AG04450 (cell line): ENCODE data around the gene CCN2. TPM values are rescaled to one million over a fixed set of nuclear protein-coding genes. Genes with fewer than 3 reads are reported as not detected.
"Not testable (repeated sequence)": the region's sequence is repeated elsewhere in the genome, so short reads cannot be mapped to it uniquely, and the experiment has no call there.

Source experiments
- CTCF ChIA-PET: fragments of 300-600, 350-600 bp; formaldehyde crosslinking; extraction: SDS; loops from one replicate; lab custom pipeline; 2022; ENCODE audit warnings: antibody characterized with exemption, inconsistent platforms; lab: Charles Lee
- POLR2A ChIA-PET: fragments of 350-600 bp; formaldehyde crosslinking; extraction: SDS; loops from one replicate; lab custom pipeline; 2021; ENCODE audit warnings: antibody characterized with exemption, inconsistent platforms; lab: Yijun Ruan, JAX
- DNase-seq: peaks from one replicate; pipeline ENCODE4 v3.0.0-alpha.2; 2011; ENCODE audit warnings: low read depth, low spot score
- H3K27ac ChIP-seq: one replicate; pipeline ENCODE4 v1.5.1; 2012; ENCODE audit warnings: low read depth, low read length, control low read depth
- H3K27me3 ChIP-seq: one replicate; pipeline ENCODE4 v1.6.0; 2012; ENCODE audit warnings: low read length; ENCODE audit not compliant: control insufficient read depth, insufficient read depth
- H3K4me3 ChIP-seq: 2 replicates; pipeline ENCODE4 v1.5.1; 2011; ENCODE audit warnings: mild to moderate bottlenecking, low read depth, low read length, control low read depth
- H3K9me3 ChIP-seq: 2 replicates; pipeline ENCODE4 v1.5.1; 2012; ENCODE audit warnings: low read length; ENCODE audit not compliant: control insufficient read depth, insufficient read depth
- CTCF ChIP-seq: IDR thresholded peaks from 2 replicates; pipeline ENCODE4 v1.5.1; 2011; ENCODE audit warnings: low read depth, low read length, control low read depth, inconsistent platforms
- polyA plus RNA-seq: library from polyadenylated mRNA; depleted of rRNA; stranded (reverse); fragments of >200 nt; gene quantifications from 2 replicates; pipeline ENCODE4 v1.2.3, GENCODE V29; 2011

Gene CCN2
- polyA plus RNA-seq, 1 experiment: 768 TPM

DNA sequence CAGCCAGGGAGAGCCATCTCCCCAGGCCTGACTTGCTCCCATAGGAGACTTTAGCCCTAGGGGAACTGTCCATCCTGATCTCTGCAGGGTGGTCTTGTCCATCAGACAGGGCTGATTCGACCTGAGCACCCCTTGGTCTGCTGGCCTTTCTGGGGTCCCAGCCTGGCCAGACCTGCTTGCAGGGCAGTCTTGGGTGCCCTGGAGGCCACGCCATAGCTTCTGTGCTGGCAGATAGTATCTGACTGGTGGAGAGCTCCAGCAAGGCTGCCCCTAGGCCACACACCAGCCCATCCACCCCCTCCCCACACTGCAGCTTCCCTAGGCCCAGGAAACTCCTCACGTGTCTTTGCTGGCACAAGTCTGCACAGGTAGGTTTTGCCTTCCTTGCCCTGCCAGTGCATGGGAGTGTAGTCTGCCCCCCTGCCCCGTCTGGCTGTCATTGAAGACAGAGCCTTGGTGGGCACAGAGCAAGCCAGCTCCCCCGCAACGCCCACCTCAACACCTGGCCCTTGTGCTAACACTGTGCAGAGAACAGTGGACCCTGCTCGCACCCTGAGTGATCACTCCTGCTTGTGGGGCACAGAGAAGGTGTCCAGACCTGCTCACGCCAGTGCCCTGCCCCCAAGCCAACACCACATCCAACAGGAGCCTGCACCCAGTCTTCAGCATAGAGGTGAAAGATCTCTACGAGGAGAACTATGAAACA is 32.4 kb downstream of the CCN2 start:
- no peaks in the 10 kb centered on the region for H3K27me3 ChIP-seq
- no peak for DNase-seq
- no peak overlapping the region for H3K4me3 ChIP-seq
- no peak for TF ChIP-seq CTCF
- H3K27ac ChIP-seq: no peak overlapping the region
- ChIA-PET POLR2A (no interaction called here), CTCF (interaction anchor here (0.8 to 5.7 kb wide), 5 partner anchors 9 to 380 kb away, joined by 4 to 120 read pairs (median 89); no protein-coding TSS in a partner anchor)
- H3K9me3 ChIP-seq: peaks cover 3% of the 10 kb centered on the region

- POLR2A ChIA-PET: no interaction called here
Measured at GRCh38 chr6:131917763-131918649, 33.2 kb downstream of the CCN2 start.

GRCh38 chr6:131917318-131917717 is 33.9 kb downstream of the CCN2 start:
- DNase-seq: no peak
- TF ChIP-seq CTCF: no peak
- H3K9me3 ChIP-seq: peaks cover 3% of the 10 kb centered on the region; the same call in 1 of the 2 replicates
- CTCF ChIA-PET: interaction anchor here (0.6 to 5.7 kb wide), 6 partner anchors 7 to 552 kb away, joined by 3 to 120 read pairs (median 73); no protein-coding TSS in a partner anchor
- POLR2A ChIA-PET: no interaction called here
- H3K4me3 ChIP-seq: no peak overlapping the region
- no peak overlapping the region for H3K27ac ChIP-seq
- H3K27me3 ChIP-seq: no peaks in the 10 kb centered on the region

More at GRCh38 chr6:131917763-131918649, 33.2 kb downstream of the CCN2 start:
- CTCF ChIA-PET: interaction anchor here (0.6 to 5.7 kb wide), 7 partner anchors 8 to 551 kb away, joined by 3 to 120 read pairs (median 4); no protein-coding TSS in a partner anchor
- Histone ChIP-seq H3K27ac (no peak overlapping the region), H3K9me3 (peaks cover 3% of the 10 kb centered on the region; the same call in 1 of the 2 replicates), H3K4me3 (no peak overlapping the region), H3K27me3 (no peaks in the 10 kb centered on the region)
- no peak for TF ChIP-seq CTCF
- no peak for DNase-seq

DNA sequence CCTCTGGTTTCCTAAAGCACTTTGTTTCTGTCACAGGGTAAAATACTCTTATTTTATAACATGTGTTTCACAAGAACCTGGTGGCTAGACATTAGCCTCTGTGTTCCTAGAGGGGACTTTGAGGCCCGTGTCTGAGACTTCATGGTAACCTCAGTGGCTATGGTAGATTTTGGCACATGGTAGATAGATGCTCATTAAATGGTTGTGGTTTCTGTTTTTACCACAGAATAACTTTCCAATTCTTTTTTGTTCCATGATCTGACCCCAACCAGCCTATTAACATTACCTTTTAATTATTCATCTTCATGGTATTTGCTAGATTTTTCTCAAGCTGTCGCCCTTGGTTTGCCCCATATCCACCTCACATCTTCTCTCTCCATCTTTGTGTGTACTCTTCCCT is 34.3 kb downstream of the CCN2 start:
- H3K27me3 ChIP-seq: no peaks in the 10 kb centered on the region
- no peak overlapping the region for H3K27ac ChIP-seq
- ChIA-PET POLR2A (no interaction called here), CTCF (interaction anchor here (0.6 to 5.7 kb wide), 7 partner anchors 8 to 382 kb away, joined by 4 to 120 read pairs (median 57); no protein-coding TSS in a partner anchor)
- H3K9me3 ChIP-seq: peaks cover 3% of the 10 kb centered on the region; the same call in 1 of the 2 replicates
- no peak for TF ChIP-seq CTCF
- DNase-seq: no peak
- no peak overlapping the region for H3K4me3 ChIP-seq

DNA sequence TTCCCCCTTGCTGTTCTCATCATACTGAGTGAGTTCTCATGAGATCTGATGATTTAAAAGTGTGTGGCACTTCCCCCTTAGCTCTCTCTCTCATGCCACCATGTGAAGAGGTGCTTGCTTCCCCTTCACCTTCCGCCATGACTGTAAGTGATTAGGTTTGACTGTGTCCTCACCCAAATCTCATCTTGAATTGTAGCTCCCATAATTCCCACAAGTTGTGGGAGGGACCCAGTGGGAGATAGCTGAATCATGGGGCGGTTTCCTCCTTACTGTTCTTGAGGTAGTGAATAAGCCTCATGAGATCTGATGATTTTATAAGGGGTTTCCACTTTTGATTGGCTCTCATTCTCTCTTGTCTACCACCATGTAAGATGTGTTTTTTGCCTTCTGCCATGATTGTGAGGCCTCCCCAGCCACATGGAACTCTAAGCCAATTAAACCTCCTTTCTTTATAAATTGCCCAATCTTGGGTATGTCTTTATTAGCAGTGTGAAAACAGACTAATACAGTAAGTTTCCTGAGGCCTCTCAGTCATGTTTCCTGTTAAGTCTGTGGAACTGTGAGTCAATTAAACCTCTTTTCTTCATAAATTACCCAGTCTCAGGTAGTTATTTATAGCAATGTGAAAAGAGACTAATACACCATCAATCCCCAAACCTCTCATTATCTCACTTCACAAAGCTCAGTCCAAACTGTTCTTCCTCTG is 34.9 kb downstream of the CCN2 start:
- CTCF ChIA-PET: interaction anchor here (0.6 to 5.7 kb wide), 23 partner anchors 8 to 573 kb away, joined by 3 to 120 read pairs (median 10); no protein-coding TSS in a partner anchor
- POLR2A ChIA-PET, H3K9me3 ChIP-seq, H3K4me3 ChIP-seq, H3K27me3 ChIP-seq, DNase-seq, H3K27ac ChIP-seq: not testable (repeated sequence)
